Measurements from ENCODE around the gene DAND5. TPM values are rescaled to one million over a fixed set of nuclear protein-coding genes. Genes with fewer than 3 reads are reported as not detected.

Gene DAND5
- total and polyA plus RNA-seq, 8 donors, result 0.13 to 0.54 (median 0.30) TPM; not detected in 1

DNA sequence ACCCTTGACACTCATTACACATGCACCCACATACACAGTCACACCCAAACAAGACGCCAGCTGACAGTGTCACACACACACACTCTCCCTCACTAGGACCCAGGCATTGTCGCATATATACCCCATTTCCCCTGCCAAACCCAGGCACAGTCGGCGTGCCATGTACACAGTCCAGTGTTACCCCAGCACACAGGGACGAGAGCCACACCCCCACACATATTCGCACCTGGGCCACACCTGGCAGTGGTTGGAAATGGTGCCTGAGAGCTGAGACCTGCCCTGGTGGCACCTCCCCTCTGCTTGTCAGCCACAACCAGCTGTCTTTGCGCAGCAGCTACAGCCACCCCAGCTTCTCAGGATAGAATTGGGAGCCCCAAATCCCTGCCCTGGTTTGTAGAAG is 34.9 kb downstream of the DAND5 start:
- no peak overlapping the region for H3K4me3 ChIP-seq
- ATAC-seq, result peak; percentile 29
- peaks cover 62 to 63% of the 10 kb centered on the region in 2 donors for H3K4me1 ChIP-seq
- H3K27ac ChIP-seq, result peak overlapping the region in 1 of 2 donors; percentile 13
- intact Hi-C loops (cut with DNase I), result no loop called here
- no peak for DNase-seq
- peaks cover 0 to 4% of the 10 kb centered on the region in 2 donors for H3K27me3 ChIP-seq
- TF ChIP-seq CTCF (IDR thresholded peaks at IDR 0.05), result no peak
- no peaks in the 10 kb centered on the region for H3K36me3 ChIP-seq
- H3K9me3 ChIP-seq, result no peaks in the 10 kb centered on the region

DNA sequence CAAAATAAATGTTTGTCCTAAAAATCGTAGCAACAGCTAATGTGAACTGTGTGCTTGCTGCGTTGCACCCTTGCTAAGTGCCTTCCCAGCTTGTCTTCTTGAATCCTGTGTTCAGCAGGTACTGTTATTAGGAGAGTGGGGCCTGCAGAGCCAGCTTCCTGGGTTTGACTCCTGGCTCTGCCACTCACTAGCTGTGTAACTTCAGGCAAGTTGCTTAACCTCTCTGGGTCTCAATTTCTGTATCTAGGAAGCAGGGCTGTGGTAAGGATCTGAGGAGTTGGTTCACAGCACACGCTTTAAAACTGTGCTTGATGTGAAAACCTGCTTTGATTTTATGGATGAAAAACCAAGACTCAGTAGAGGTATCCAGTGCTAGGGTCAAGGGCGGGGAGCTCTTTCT is 35.9 kb downstream of the DAND5 start:
- Histone ChIP-seq H3K36me3 (no peaks in the 10 kb centered on the region), H3K27me3 (peaks cover 0 to 14% of the 10 kb centered on the region in 2 donors), H3K9me3 (no peaks in the 10 kb centered on the region), H3K4me1 (peaks cover 66 to 73% of the 10 kb centered on the region in 2 donors), H3K27ac (peak overlapping the region; percentile 7 to 13), H3K4me3 (no peak overlapping the region)
- no peak for TF ChIP-seq CTCF (IDR thresholded peaks at IDR 0.05)
- ATAC-seq, result no peak
- intact Hi-C loops (cut with DNase I), result no loop called here
- DNase-seq, result no peak

GRCh38 chr19:13005861-13006370 is 36.5 kb downstream of the DAND5 start:
- H3K9me3 ChIP-seq, result no peaks in the 10 kb centered on the region
- H3K4me1 ChIP-seq, result peaks cover 67 to 71% of the 10 kb centered on the region in 2 donors
- intact Hi-C loops (cut with DNase I), result no loop called here
- H3K27ac ChIP-seq, result peak overlapping the region; percentile 13 to 77
- H3K4me3 ChIP-seq, result no peak overlapping the region
- TF ChIP-seq CTCF (IDR thresholded peaks at IDR 0.05), result no peak
- H3K36me3 ChIP-seq, result no peaks in the 10 kb centered on the region
- peak; percentile 8 for ATAC-seq
- H3K27me3 ChIP-seq, result peaks cover 0 to 20% of the 10 kb centered on the region in 2 donors
- peak in 1 of 4 donors; percentile 50 for DNase-seq

DNA sequence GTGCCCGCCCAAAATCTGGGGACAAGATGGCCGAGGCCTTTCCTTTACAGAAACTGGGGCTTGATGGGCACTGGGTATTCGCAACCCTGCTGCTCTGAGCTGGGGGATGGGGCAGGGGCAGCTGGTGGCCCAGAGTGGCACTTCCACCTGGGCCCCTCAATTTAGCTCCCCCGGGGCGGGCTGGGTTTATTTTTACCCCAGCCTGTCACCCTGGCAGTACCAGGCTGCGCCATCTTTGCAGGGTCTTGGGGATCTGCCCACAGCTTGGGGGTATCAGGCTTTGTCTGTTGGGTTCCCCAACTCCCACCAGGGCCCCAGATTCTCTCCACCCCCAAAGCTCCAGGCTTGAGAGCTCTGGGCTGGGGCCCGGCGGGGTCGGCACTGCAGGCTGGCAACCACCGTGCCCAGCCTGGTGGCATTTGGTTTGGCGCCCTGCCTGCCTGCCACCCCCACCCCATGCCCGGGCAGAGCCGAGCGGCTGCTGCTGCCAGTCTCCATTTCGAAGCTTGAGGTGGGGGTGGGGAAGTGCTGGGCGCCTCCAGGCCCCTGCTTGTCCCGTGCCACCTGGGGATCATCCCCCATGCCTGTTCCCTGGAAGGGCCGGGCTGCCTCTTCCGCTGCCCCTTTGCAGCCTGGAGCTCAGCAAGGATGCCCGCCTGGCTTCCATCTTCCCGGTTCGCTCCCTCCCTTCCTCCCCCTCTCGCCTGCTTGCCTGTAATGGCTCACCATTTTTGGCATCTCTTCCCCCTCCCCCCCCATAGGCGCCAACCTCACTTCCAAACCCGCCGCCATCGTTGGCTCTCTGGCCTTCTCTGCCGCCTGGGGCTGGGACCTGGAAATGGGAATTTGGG is 37.3 kb downstream of the DAND5 start:
- H3K27ac ChIP-seq, result peak overlapping the region; percentile 30 to 77
- no peak for TF ChIP-seq CTCF (IDR thresholded peaks at IDR 0.05)
- intact Hi-C loops (cut with DNase I), result no loop called here
- peaks cover 60 to 73% of the 10 kb centered on the region in 2 donors for H3K4me1 ChIP-seq
- H3K9me3 ChIP-seq, result no peaks in the 10 kb centered on the region
- H3K36me3 ChIP-seq, result no peaks in the 10 kb centered on the region
- ATAC-seq (peak; percentile 17), DNase-seq (peak in 1 of 4 donors; percentile 71)
- H3K27me3 ChIP-seq, result peaks cover 0 to 28% of the 10 kb centered on the region in 2 donors
- H3K4me3 ChIP-seq, result no peak overlapping the region

DNA sequence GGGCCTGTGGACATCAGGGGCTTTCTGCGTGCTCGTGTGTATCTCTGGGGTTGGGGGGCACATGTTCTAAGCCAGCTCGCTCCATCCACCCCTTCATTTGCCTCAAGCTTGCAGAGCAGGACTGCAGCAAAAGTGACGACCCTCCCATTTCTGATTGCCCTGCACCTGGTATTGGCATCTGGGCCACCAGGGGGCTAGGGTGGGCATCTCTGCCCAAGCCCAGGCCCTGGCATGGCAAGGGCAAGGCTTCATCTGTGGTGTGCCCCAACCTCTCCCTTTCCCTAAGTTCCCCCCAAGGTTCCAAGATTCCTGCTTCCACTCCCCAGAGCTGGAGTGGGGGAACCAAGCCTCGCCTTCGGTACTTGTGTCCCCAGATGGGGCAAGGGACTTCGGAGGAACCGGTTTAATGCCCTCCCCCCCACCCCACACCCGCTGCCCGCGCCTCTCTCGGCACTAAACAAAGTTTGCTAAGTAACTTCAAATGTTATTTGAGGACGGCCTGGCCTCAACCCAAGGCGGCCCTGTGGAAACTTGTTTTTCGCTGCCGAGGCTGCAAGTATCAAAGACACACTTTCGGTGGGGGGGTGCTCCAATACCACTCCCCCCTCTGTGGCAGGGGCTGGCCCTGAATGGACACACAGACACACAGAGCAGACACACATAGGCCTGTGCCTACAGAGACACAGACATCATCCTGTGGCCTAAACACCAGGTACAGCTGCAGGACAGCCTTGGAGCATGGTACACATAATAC is 38.1 kb downstream of the DAND5 start:
- Histone ChIP-seq H3K4me3 (no peak overlapping the region), H3K9me3 (no peaks in the 10 kb centered on the region), H3K27ac (peak overlapping the region; percentile 30 to 77), H3K4me1 (peaks cover 58 to 72% of the 10 kb centered on the region in 2 donors), H3K27me3 (peaks cover 0 to 36% of the 10 kb centered on the region in 2 donors), H3K36me3 (no peaks in the 10 kb centered on the region)
- peak; percentile 70 to 93 (median 84) for DNase-seq
- ATAC-seq, result peak; percentile 53
- intact Hi-C loops (cut with DNase I), result no loop called here
- TF ChIP-seq CTCF (IDR thresholded peaks at IDR 0.05), result no peak
